GM04504 (cell line): ENCODE data around the gene B4GALNT2.
"Not testable (repeated sequence)": the region's sequence is repeated elsewhere in the genome, so short reads cannot be mapped to it uniquely, and the experiment has no call there.

Experiments
- DNase-seq: peaks from one replicate; pipeline ENCODE4 v3.0.0-alpha.2; 2012; ENCODE audit warnings: low read depth

Gene B4GALNT2

GRCh38 chr17:49180998-49181635, 48.5 kb downstream of the B4GALNT2 start:
- no peak for DNase-seq

DNA sequence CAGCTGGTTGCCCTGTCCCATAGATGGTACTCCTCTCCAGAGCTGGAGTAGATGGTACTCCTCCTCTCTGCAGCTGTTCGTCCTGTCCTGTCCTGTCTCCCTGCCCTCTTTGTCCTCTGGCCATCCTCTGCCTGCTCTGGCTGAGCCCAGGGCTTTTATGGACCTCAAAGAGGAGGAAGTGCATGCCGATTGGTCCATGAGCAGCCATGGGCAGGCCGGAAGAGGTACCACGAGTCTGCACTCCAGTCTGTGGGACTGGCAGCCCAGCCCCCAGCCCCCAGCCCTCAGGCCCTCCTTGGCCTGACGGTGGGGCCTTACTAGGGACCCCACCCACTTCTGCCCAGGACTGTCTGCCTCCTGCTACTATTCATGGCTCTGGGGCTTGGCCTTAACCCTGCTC, 50.8 kb downstream of the B4GALNT2 start:
- DNase-seq, result no peak

- DNase-seq, result no peak
Observed at GRCh38 chr17:49183801-49184200, 51.2 kb downstream of the B4GALNT2 start.

GRCh38 chr17:49184522-49184921, 52.0 kb downstream of the B4GALNT2 start:
- DNase-seq, result not testable (repeated sequence)

DNA sequence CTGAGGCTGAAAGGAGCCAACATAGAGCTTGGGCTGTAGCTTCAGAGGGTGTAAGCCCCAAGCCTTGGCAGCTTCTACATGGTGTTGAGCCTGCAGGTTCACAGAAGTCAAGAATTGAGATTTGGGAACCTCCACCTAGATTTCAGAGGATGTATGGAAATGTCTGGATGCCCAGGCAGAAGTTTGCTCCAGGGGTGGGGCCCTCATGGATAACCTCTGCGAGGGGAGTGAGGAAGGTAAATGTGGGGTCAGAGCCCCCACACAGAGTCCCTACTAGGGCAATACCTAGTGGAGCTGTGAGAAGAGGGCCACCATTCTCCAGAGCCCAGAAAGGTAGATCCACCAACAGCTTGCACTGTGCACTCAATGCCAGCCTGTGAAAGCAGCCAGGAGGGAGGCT, 52.8 kb downstream of the B4GALNT2 start:
- DNase-seq, result not testable (repeated sequence)

- DNase-seq, result no peak
Observed at GRCh38 chr17:49187301-49187700, 54.7 kb downstream of the B4GALNT2 start.

DNA sequence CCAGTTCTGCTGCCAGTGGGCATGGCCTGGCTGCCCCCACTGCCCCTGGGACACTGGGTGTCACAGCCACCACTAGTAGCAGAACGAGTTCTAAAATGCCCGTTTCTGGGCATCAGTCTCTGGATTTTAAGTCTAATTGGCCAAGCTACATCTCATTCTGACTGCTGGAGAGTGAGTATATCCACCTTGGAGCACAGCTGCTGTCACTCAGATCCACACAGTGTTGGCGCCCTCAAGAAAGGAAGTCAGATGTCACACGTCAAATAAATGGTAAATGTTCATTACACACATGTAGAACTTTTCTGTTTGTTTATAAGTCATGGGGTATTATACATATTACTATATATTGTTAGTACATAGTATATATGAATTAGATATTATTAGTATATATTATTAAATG, 58.4 kb downstream of the B4GALNT2 start:
- DNase-seq, result no peak

DNA sequence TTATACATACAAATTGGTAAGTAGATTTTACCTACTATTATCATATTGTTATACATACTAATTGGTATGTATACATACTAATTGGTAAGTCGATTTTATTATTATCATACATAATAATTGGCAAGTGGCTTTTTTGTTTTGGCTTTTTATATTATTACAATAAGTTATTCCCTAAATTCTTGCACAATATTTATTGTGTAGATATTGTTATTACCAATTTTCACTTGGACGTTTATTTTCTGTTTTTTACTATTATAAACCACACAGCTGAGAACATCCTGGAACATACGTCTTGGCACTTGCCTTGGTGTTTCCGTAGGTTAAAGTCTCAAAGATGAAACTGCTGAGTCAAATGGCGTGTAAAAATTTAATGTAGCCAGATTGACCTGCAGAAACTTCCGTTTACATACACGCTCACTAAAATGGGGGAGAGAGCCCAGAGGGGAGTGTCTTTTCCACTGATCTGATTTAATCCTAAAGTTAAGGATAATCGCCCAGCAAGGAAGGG, 58.9 kb downstream of the B4GALNT2 start:
- no peak for DNase-seq

DNA sequence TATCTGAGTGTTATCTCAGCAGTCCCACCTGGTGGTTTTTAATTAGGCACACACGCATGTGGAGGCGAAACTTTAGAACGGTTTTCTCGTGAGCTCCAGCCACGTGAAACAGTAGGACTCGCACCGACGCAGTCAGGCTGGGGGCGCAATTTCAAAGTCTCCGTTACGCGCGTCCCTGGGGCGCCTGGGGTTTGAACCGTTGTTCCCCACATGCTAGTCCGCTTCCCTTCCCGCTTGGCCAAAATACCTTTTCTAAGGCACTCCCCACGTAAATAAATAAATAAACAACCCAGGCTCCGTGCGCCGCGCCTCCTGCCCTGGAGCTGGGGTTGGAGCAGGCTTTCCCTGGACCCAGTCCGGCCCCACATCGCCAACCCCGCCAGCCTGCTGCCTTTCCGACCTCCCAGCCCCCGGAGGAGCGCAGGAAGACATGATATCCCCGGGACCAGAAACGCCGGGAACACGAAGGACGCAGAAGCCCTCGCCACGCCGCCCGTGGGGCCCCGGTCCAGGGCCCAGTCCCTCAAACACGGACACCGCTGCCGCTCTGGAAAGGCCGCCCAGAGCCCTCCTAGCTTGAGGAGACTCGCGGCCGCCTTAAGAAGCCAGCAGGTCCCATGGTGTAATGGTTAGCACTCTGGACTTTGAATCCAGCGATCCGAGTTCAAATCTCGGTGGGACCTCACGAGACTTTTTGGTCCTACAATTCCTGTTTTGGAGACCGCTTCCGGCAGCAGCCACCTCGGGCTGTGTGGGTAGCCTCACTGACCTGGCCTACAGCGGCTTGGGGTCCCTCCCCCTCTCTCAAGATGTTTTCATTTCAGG, 59.6 kb downstream of the B4GALNT2 start:
- peak; percentile 66 for DNase-seq

- DNase-seq, result peak; percentile 24
Observed at GRCh38 chr17:49193513-49194296, 61.1 kb downstream of the B4GALNT2 start.

DNA sequence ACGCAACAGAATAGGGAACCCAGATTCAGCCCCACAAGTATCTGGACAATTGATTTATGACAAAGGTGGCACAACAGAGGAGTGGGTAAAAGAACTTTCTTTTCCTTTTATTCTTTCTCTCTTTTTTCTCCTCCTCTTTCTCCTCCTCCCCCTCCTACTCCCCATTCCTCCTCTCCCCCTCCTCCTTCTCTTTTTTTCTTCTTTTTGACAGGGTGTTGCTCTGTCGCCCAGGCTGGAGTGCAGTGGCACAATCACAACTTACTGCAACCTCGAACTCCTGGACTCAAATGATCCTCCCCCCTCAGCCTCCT, 61.7 kb downstream of the B4GALNT2 start:
- no peak for DNase-seq

- DNase-seq, result no peak
Observed at GRCh38 chr17:49195751-49196150, 63.2 kb downstream of the B4GALNT2 start.

- no peak for DNase-seq
Observed at GRCh38 chr17:49196520-49196919, 64.0 kb downstream of the B4GALNT2 start.

DNA sequence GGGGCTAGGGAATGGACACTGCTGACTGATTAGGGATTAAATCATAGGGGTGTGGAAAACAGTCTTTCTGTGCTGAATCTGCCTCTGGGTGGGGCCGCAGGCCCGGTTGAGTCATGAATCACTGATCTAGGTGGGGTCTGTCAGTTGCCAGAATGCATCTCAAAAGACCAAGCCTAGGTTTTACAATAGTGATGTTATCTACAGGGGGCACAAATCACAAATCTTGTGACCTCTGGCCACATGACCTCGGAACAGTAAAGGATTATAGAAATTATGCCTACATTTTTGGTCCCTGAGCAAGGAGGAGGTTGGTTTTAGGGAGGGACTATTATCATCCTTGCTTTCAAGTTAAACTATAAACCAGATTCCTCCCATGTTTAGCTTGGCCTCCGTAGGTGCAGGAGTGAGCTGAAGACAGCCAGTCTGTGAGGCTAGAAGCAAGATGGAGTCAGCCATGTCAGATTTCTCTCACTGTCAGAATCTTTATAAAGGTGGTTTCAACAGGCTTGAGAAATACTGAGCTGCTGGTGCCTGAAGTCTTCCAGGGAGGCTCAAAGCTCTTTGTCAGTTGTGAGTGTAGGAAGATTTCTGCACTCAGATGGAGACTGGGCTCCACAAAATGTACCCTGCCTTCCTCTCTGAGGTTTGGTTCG, 64.9 kb downstream of the B4GALNT2 start:
- DNase-seq, result no peak

DNA sequence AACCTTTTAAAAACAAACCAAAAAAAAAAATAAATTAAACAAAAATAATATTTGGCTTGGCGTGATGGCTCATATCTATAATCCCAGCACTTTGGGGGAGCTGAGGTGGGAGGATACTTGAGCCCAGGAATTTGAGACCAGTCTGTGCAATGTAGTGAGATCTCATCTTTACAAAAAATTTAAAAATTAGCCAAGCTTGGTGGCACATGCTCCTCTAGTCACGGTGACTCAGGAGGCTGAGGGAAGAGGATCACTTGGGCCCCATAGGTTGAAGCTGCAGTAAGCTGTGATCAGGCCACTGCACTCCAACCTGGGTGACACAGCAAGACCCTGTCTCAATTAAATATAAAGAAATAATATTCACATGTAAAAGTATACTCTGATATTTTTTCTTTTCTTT, 65.6 kb downstream of the B4GALNT2 start:
- no peak for DNase-seq

DNA sequence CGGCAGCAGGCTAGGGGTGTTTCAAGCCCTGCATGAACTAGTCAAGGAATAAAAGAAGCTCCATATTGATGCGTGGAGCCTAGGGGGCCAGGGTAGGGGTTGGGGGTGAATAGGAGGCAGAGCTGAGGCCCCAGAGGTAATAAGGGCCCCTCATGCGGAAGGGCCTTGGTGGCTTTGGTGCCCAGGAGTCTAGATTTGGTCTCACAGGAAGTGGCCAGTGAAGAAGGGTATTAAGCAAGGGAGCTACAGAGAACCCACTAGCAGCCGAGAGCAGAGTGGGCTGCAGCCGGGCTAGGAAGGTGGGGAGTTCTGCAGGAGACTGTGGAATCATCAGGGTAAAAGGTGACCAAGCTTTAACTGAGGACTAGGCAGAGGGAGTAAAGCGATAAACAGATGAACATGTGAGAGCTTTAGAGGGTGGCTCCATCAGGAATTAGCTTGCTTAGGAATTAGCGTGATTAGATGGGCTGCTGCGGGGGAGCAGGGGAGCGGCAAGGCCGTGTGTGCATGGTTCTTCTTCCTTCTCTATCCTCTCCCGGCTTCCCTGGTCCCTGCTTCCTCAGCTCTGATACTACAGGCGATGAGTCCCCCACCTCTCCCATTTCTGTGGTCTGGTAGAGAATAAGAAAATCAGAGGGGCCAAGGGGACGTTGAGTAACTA, 68.0 kb downstream of the B4GALNT2 start:
- DNase-seq, result no peak

DNA sequence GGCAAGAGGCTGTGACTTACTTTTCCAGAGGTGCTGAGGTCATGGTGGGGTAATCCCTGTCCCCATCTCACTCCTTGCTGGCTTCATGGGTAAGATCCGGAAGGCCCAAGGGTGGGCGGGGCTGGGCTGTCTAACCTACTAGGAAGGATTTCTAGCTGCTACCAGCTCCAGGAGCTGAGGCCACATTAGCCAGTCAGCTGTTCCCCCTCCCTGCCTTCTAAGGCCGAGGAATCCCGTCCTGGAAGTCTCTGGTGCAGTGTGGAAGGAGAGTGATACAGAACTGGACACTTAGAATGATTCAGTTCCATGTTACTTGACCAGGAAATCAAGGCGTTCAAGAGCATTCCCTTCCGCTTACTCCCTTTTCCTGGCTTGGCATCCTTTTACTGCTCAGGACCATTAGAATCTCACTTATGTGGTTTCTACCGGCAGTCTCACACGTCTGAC, 68.9 kb downstream of the B4GALNT2 start:
- DNase-seq, result no peak

GRCh38 chr17:49203796-49204195, 71.2 kb downstream of the B4GALNT2 start:
- no peak for DNase-seq

DNA sequence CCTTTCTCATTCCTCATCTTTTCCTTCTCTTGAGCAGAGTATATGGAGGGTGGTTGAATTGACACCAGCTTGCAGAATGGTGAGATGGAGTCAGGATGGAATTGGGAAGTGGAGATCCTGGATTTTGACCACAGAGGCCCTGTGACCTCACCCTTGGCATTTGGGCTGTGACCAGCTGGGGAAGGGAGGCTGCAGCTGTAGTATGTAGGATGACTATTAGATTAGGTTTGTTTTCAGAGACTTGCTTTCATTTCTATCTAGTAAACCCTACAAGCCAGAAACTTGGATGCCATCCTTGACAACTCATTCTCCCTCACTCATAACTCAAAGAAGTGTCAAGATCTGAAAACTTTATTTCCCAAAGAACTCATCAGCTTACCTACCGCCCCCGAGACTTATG, 71.9 kb downstream of the B4GALNT2 start:
- no peak for DNase-seq

DNA sequence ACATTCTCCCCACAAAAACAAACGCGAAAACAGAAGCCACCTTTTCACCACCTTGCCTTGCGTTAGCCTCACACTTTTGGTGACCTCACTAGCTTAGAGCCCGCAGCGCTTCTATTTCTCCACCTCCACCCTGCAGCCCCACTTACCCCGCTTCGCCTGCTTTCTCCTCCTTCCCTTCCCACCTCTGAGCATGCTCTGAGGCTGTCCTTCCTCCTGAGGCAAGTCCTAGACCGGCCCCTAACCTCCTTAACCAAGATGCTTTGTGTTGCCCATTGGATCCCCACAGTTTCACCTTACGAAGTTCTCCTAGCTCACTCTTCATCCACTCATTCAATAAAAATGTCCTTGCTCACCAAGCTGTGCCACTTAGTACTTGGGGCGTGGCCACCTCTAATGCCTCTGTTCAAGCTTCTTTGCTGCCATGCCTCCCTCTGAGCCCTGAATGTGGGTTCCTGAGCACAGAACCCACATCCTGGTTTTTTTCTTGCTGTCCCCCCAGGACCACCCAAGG, 76.5 kb downstream of the B4GALNT2 start:
- no peak for DNase-seq
